ENCODE results near the gene FHIT. TPM values are rescaled to one million over a fixed set of nuclear protein-coding genes. Genes with fewer than 3 reads are reported as not detected.

The FHIT gene
- polyA plus RNA-seq, 1 of the 3 experiments (the other 2 are of a cell fraction): 0.41 TPM

DNA sequence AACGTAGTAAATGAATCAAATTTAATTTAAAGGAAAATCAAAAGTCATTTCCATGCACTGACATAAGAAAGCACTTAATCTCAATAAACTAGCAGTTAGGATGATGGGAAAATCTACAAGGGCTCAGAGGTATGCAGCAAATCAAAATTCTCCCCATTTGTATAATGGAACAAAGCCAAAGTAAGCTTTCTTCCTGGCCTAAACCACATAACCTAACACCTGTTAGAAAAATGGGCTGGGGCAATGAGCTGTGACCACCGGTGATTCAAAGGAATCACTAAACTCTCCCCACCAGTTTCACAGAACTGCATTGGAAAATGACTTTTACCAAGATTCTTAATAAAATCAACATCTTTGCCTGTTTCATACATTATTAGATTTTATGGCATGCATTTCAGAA, 1024.3 kb downstream of the FHIT start:
- no peaks in the 10 kb centered on the region for H3K9me3 ChIP-seq
- H3K4me2 ChIP-seq: no peak overlapping the region
- H3K4me3 ChIP-seq (ENCODE audit: low read depth in 2 of 2, low read length in 1 of 2): no peak overlapping the region
- DNase-seq: no peak
- H3K4me1 ChIP-seq (ENCODE audit: control insufficient read depth in 1 of 2, insufficient read depth in 2 of 2, low read depth in 1 of 2, low read length in 1 of 2): no peaks in the 10 kb centered on the region
- H3K36me3 ChIP-seq (replicated peaks in 1 of 2; ENCODE audit: control insufficient read depth in 1 of 2, insufficient read depth in 2 of 2, low read length in 1 of 2): no peaks in the 10 kb centered on the region
- H2AFZ ChIP-seq (ENCODE audit: low read depth): no peak overlapping the region
- no peaks in the 10 kb centered on the region for H3K27me3 ChIP-seq (ENCODE audit: insufficient read depth)
- CTCF ChIA-PET: no interaction called here
- no peak overlapping the region for H3K9ac ChIP-seq
- 36% methylated on average over 2 of the region's 2 CpGs for WGBS (ENCODE audit: low lambda C conversion rate)
- H4K20me1 ChIP-seq (ENCODE audit: insufficient read depth): no peaks in the 10 kb centered on the region
- no peaks in the 10 kb centered on the region for H3K9me2 ChIP-seq
- POLR2A ChIA-PET: no interaction called here
- no peak overlapping the region for H3K27ac ChIP-seq (ENCODE audit: low read depth in 2 of 2, low read length in 1 of 2)
- no peaks in the 10 kb centered on the region for H3F3A ChIP-seq (replicated peaks; ENCODE audit: insufficient read depth)
- H3K79me2 ChIP-seq (ENCODE audit: insufficient read depth): no peaks in the 10 kb centered on the region
- TF ChIP-seq CHD2 (IDR thresholded peaks at IDR 0.05; ENCODE audit: low read length, partially characterized antibody) (no peak), FOXM1 (IDR thresholded peaks at IDR 0.05; ENCODE audit: low read depth) (no peak), FOSL2 (IDR thresholded peaks at IDR 0.05; ENCODE audit: borderline replicate concordance, low read depth) (no peak), GATA2 (CRISPR knock-in tag; IDR thresholded peaks at IDR 0.05) (no peak), RXRA (IDR thresholded peaks at IDR 0.05; ENCODE audit: borderline replicate concordance, low read depth) (no peak), EP300 (IDR thresholded peaks at IDR 0.05; ENCODE audit: borderline replicate concordance in 1 of 2, low read depth in 1 of 2, low read length in 1 of 2) (no peak), JUND (IDR thresholded peaks at IDR 0.05) (no peak), POLR2AphosphoS5 (IDR thresholded peaks at IDR 0.05; ENCODE audit: low read depth, low read length) (no peak), RFX5 (IDR thresholded peaks at IDR 0.05; ENCODE audit: low read length) (no peak), EZH2phosphoT487 (IDR thresholded peaks at IDR 0.05; ENCODE audit: borderline replicate concordance, low read depth) (no peak), TAF1 (IDR thresholded peaks at IDR 0.05; ENCODE audit: borderline replicate concordance, low read depth, low read length) (no peak), YY1 (IDR thresholded peaks at IDR 0.05; ENCODE audit: low read depth) (no peak), RAD21 (IDR thresholded peaks at IDR 0.05; ENCODE audit: low read length) (no peak), ELF1 (IDR thresholded peaks at IDR 0.05) (no peak), TEAD4 (IDR thresholded peaks at IDR 0.05; ENCODE audit: borderline replicate concordance, insufficient read depth) (no peak), MXI1 (IDR thresholded peaks at IDR 0.05; ENCODE audit: low read depth, low read length) (no peak)
- TF ChIP-seq, protein P1, sequence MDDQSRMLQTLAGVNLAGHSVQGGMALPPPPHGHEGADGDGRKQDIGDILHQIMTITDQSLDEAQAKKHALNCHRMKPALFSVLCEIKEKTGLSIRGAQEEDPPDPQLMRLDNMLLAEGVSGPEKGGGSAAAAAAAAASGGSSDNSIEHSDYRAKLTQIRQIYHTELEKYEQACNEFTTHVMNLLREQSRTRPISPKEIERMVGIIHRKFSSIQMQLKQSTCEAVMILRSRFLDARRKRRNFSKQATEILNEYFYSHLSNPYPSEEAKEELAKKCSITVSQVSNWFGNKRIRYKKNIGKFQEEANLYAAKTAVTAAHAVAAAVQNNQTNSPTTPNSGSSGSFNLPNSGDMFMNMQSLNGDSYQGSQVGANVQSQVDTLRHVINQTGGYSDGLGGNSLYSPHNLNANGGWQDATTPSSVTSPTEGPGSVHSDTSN (IDR thresholded peaks at IDR 0.05): no peak
- TF ChIP-seq, protein P2, sequence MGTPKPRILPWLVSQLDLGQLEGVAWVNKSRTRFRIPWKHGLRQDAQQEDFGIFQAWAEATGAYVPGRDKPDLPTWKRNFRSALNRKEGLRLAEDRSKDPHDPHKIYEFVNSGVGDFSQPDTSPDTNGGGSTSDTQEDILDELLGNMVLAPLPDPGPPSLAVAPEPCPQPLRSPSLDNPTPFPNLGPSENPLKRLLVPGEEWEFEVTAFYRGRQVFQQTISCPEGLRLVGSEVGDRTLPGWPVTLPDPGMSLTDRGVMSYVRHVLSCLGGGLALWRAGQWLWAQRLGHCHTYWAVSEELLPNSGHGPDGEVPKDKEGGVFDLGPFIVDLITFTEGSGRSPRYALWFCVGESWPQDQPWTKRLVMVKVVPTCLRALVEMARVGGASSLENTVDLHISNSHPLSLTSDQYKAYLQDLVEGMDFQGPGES (IDR thresholded peaks at IDR 0.05; ENCODE audit: low read depth, low read length): no peak
- TF ChIP-seq, protein P3, sequence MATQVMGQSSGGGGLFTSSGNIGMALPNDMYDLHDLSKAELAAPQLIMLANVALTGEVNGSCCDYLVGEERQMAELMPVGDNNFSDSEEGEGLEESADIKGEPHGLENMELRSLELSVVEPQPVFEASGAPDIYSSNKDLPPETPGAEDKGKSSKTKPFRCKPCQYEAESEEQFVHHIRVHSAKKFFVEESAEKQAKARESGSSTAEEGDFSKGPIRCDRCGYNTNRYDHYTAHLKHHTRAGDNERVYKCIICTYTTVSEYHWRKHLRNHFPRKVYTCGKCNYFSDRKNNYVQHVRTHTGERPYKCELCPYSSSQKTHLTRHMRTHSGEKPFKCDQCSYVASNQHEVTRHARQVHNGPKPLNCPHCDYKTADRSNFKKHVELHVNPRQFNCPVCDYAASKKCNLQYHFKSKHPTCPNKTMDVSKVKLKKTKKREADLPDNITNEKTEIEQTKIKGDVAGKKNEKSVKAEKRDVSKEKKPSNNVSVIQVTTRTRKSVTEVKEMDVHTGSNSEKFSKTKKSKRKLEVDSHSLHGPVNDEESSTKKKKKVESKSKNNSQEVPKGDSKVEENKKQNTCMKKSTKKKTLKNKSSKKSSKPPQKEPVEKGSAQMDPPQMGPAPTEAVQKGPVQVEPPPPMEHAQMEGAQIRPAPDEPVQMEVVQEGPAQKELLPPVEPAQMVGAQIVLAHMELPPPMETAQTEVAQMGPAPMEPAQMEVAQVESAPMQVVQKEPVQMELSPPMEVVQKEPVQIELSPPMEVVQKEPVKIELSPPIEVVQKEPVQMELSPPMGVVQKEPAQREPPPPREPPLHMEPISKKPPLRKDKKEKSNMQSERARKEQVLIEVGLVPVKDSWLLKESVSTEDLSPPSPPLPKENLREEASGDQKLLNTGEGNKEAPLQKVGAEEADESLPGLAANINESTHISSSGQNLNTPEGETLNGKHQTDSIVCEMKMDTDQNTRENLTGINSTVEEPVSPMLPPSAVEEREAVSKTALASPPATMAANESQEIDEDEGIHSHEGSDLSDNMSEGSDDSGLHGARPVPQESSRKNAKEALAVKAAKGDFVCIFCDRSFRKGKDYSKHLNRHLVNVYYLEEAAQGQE (IDR thresholded peaks at IDR 0.05; ENCODE audit: low read depth, low read length): no peak
